RWPE1 (cell line): ENCODE data around the gene ZNF644.
"Not testable (repeated sequence)": the region's sequence is repeated elsewhere in the genome, so short reads cannot be mapped to it uniquely, and the experiment has no call there.

Experiments
- CTCF ChIA-PET: fragments of 350-600 bp; sonication (Branson Sonifier 250); formaldehyde crosslinking; extraction: SDS; loops from one replicate; lab custom pipeline; 2021; lab: Yijun Ruan, JAX
- POLR2A ChIA-PET: fragments of 400-600 bp; formaldehyde crosslinking; extraction: SDS; loops from one replicate; lab custom pipeline; 2020; ENCODE audit warnings: antibody characterized with exemption; ENCODE audit not compliant: low non-redundant PET; lab: Yijun Ruan, JAX
- DNase-seq: peaks from one replicate; pipeline ENCODE4 v3.0.0; 2012; ENCODE audit warnings: low spot score
- H3K27ac ChIP-seq: fragments of 450-650 bp; 2 replicates; pipeline ENCODE4 v1.5.1; 2017
- CTCF ChIP-seq: fragments of 450-650 bp; conservative IDR thresholded peaks from 2 replicates; pipeline ENCODE4 v1.5.1; 2017; ENCODE audit warnings: low read depth, mild to moderate bottlenecking

ZNF644 gene

GRCh38 chr1:90946630-90947029 is 75.2 kb downstream of the ZNF644 start:
- ChIA-PET POLR2A (no interaction called here), CTCF (interaction anchor here (0.8 to 0.9 kb wide), 2 partner anchors 12 to 21 kb away, joined by 3 read pairs; no protein-coding TSS in a partner anchor)
- no peak for TF ChIP-seq CTCF

GRCh38 chr1:90945287-90945686 is 76.5 kb downstream of the ZNF644 start:
- ChIA-PET CTCF (no interaction called here), POLR2A (no interaction called here)
- DNase-seq, result no peak
- no peak for TF ChIP-seq CTCF
- H3K27ac ChIP-seq, result no peak overlapping the region

More at GRCh38 chr1:90946630-90947029, 75.2 kb downstream of the ZNF644 start:
- H3K27ac ChIP-seq, result no peak overlapping the region
- no peak for DNase-seq

GRCh38 chr1:90943966-90944365 is 77.9 kb downstream of the ZNF644 start:
- ChIA-PET CTCF (no interaction called here), POLR2A (no interaction called here)
- H3K27ac ChIP-seq, result no peak overlapping the region
- no peak for DNase-seq
- TF ChIP-seq CTCF, result no peak

- TF ChIP-seq CTCF, result no peak
- ChIA-PET CTCF (no interaction called here), POLR2A (no interaction called here)
- no peak overlapping the region for H3K27ac ChIP-seq
- DNase-seq, result no peak
Observed at GRCh38 chr1:90940746-90941145, 81.1 kb downstream of the ZNF644 start.

GRCh38 chr1:90936731-90937130 is 85.1 kb downstream of the ZNF644 start:
- H3K27ac ChIP-seq, result no peak overlapping the region
- TF ChIP-seq CTCF, result no peak
- DNase-seq, result no peak
- ChIA-PET POLR2A (no interaction called here), CTCF (interaction anchor here (0.6 to 0.9 kb wide), 2 partner anchors 153 to 229 kb away, joined by 3 to 5 read pairs; no protein-coding TSS in a partner anchor)

GRCh38 chr1:90936061-90936460 is 85.8 kb downstream of the ZNF644 start:
- H3K27ac ChIP-seq, result no peak overlapping the region
- no peak for DNase-seq
- no peak for TF ChIP-seq CTCF
- CTCF ChIA-PET, result interaction anchor here (0.6 kb wide), 1 partner anchor 103 kb away, joined by 6 read pairs; no protein-coding TSS in a partner anchor
- POLR2A ChIA-PET, result no interaction called here

GRCh38 chr1:90928231-90928630 is 93.6 kb downstream of the ZNF644 start:
- POLR2A ChIA-PET, DNase-seq, H3K27ac ChIP-seq: not testable (repeated sequence)
- CTCF ChIA-PET, result interaction anchor here (0.6 kb wide), 2 partner anchors 238 to 904 kb away, joined by 3 to 4 read pairs; no protein-coding TSS in a partner anchor

GRCh38 chr1:90927674-90928073 is 94.2 kb downstream of the ZNF644 start:
- POLR2A ChIA-PET, DNase-seq, H3K27ac ChIP-seq: not testable (repeated sequence)
- CTCF ChIA-PET, result interaction anchor here (0.6 kb wide), 1 partner anchor 904 kb away, joined by 4 read pairs; no protein-coding TSS in a partner anchor
